Renal cortex interstitium (tissue), 11 donors: ENCODE results near the gene CFAP97D2. TPM values are rescaled to one million over a fixed set of nuclear protein-coding genes. Genes with fewer than 3 reads are reported as not detected.
"Not testable (repeated sequence)": the region's sequence is repeated elsewhere in the genome, so short reads cannot be mapped to it uniquely, and the experiment has no call there.

Source experiments
- DNase-seq, 11 donors: peaks; one replicate each; pipeline ENCODE4 v3.0.0-alpha.2; 2013; ENCODE audit warnings: low read depth in 9 of 11, low spot score in 4 of 11; ENCODE audit errors: extremely low read depth in 1 of 11
- polyA plus RNA-seq, 3 donors: library from polyadenylated mRNA; unstranded; fragments of 120-200 nt; gene quantifications; one replicate each; pipeline ENCODE4 v1.2.1, GENCODE V29; 2013; ENCODE audit not compliant: insufficient read length in 3 of 3

CFAP97D2 gene
- polyA plus RNA-seq, 3 donors, result not detected

DNA sequence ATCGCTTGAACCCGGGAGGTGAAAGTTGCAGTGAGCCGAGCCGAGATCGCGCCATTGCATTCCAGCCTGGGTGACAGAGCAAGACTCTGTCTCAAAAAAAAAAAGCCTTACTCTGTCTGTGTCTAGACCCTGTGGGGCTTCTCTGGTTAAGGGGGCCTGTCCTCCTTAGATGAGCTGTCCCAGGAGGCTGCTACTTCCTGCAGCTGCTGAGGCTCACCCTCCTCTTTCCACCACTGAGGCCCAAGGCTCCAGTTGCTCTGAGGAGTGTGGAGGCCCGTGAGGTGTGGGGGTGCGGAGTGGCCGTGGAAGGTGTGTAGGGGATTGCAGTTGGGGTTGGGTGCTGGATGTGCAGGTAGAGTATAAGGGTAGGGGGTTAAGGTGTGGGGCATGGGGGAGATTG, 24.6 kb upstream of the CFAP97D2 start:
- no peak for DNase-seq

DNA sequence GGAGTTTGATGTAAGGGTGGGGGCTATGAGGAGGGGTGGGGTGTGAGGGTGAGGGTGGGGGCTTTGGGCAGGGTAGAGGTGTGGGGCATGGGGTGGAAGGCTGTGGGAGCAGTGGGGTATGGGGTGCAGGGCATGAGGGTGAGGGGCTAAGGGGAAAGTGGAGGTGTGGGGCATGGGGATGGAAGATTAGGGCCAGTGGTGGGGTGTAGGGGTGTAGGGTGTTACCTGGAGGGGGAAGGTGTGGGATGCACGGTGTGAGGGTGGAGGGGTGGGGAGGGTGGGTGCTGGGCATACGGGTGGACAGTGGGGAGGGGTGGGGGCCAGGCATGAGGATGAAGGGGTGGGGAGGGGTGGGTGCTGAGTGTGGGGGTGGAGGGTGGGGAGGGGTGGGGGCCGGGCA, 23.7 kb upstream of the CFAP97D2 start:
- DNase-seq, result no peak

DNA sequence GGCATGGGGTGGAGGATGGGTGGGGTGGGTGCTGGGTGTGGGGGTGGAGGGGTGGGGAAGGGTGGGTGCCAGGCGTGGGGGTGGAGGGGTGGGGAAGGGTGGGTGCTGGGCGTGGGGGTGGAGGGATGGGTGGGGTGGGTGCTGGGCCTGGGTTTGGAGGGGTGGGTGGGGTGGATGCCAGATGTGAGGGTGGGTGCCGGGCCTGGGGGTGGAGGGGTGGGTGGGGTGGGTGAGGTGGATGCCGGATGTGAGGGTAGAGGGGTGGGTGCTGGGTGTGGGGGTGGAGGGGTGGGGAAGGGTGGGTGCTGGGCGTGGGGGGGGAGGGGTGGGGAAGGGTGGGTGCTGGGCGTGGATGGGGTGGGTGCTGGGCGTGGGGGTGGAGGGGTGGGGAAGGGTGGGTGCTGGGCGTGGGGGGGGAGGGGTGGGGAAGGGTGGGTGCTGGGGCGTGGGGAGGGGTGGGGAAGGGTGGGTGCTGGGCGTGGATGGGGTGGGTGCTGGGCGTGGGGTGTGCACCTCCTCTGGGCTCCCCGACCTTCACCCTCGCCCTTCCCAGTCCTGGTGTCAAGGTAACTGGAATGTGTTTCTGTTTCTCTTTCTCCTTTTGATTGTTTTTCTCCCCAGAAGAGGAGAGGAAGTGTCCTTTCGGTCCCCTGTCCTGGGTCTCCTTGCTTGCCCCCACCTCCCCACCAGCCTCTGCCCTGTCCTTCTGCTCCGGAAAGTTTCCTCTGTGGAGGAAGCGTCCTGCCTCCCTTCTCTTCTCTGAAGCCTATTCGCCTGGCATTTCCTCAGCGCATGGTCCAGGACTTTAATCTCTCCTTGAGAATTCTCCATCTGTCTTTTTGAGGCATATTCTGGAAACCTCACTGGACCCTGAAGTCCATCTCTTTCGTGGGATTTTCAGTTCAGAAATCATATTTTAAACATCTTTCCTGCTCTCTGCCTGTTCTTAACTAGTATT, 22.9 kb upstream of the CFAP97D2 start:
- DNase-seq, result no peak

DNA sequence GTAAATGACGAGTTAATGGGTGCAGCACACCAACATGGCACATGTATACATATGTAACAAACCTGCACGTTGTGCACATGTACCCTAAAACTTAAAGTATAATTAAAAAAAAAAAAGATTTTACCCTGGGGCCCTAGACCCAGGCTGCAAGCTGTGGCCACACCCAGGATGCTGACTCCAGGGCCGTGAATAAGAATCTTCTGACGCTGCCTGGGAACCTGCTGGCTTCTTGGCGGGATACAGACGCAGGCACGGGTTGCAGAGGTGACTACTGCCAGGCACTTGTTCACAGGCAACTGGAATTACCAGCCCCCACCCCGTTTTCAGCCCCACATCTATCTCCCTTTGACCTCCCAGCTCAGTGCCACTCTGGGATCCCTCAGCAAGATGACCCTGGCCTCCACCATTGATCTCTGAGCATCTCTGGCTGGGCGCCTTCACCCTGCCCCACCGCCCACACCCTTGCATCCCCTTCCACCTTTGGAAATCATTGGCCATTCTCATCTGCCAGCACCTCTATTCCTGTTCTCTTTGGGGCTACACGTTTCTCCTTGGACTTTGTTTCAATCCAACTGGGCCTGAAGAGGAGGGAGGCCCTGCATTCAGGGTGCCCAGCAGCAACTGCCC, 21.1 kb upstream of the CFAP97D2 start:
- DNase-seq, result no peak

DNA sequence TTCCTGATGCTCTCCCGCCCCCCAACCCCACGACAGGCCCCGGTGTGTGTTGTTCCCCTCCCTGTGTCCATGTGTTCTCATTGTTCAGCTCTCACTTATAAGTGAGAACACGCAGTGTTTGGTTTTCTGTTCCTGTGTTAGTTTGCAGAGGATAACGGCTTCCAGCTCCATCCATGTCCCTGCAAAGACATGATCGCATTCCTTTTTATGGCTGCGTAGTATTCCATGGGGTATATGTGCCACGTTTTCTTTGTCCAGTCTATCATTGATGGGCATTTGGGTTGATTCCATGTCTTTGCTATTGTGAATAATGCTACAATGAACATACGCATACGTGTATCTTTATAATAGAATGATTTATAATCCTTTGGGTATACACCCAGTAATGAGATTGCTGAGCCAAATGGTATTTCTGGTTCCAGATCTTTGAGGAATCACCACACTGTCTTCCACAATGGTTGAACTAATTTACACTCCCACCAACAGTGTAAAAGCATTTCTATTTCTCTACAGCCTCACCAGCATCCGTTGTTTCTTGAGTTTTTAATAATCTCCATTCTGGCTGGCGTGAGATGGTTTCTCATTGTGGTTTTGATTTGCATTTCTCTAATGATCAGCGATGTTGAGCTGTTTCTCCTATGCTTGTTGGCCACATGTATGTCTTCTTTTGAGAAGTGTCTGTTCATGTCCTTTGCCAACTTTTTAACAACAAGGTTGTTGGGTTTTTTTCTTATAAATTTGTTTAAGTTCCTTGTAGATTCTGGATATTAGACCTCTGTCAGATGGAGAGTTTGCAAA, 20.0 kb upstream of the CFAP97D2 start:
- not testable (repeated sequence) for DNase-seq

DNA sequence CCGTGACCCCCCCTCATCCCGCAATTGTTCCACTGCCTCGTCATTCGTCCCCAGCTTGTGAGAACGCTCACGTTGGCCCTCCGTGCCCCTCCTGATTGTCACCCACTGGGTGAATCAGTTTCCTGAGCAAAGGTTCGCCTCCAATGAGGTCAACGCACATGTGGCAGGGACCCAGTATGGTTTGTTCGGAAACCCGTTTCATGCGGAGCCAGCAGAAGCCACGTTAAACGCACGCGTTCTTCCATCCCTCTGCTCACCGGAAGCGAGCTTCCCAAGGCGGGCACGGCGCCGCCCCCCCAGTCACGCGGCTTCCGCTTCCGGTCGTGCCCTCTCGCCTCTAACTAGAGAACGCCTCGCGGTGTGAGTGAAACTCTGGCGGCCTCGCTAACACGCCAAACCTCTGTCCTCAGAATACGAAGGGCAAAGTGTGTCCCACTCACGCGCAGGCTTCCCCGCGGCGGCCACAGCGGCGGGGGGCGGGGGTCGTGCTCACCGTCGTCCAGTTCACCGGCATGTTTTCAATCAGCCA, 18.0 kb upstream of the CFAP97D2 start:
- no peak for DNase-seq

DNA sequence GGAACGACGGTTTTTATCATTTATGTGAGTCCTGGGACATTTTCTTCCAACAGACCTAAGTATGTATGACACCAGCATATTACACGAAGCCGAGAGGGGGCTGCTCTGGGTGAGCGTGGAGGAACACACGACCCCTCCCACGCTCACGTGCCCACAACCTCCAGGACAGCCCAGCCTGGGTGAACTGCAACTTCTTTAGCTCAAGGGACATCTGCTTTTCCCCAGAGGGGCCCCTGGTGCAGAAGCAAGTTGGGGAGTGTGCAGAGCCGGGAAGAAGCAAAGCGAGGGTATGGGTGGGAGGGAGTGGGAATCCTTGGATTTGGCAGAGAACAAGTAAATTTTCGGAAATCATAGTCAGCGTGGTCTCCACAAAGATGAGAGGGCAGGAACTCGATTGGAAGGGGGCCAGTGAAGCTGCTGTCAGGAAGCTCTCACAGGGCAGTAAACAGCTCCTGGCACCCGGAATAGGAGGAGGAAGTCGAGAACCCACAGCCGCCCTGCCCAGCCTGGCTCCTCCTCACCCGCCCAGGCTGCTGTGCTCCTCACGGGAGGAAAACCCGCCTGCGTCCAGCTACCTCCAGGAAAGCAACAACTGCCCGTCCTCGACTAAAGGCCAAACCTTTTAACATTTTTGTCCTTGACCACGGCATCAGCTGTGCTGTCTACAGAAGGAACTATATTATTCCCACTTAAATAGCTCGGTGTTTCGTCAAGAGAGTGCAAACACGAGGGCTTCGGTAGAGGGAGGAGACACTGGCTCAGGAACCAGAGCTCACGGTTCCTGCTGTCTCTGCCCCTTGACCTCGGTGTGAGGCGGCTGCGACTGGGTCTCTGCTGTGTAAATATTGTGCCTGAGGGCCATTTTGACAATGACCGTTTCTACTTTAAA, 17.2 kb upstream of the CFAP97D2 start:
- DNase-seq, result no peak

DNA sequence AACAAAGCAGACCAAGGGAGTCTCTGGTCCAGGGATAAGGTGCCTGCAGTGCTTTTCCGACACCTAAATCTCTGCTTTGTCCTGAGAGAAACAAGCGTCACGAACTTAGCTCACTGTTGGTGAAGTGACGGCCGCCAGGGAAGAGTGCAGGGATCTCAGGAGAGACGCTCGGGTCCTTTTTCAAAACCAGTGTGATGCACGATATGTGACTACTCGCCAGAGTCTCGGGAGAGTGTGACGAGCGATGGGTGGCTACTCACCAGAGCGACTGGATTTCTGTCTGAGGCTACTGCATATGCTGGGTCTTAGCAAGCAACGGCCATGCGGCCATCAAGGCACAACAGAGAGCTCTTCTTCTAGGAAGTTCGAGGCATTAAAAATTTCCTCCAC, 16.5 kb upstream of the CFAP97D2 start:
- DNase-seq, result no peak

DNA sequence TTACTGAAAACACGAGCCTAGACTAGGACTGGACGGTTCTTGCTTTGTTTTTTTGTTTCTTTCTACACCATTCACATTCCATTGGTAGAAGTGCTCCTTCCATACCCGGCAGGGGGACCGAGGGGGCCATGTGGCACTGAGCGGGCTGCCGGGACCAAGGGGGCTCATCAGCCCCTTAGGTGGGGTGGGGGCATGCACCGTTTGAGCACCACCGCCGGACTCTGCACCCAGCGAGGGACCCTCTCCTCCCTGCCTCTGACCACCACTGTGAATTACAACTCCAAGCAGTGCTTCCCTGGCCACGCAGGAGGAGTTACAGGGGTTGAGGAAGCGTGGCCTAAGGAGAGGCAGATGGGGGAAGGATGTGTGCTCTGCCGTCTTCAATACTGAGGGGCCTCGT, 15.0 kb upstream of the CFAP97D2 start:
- DNase-seq, result no peak

DNA sequence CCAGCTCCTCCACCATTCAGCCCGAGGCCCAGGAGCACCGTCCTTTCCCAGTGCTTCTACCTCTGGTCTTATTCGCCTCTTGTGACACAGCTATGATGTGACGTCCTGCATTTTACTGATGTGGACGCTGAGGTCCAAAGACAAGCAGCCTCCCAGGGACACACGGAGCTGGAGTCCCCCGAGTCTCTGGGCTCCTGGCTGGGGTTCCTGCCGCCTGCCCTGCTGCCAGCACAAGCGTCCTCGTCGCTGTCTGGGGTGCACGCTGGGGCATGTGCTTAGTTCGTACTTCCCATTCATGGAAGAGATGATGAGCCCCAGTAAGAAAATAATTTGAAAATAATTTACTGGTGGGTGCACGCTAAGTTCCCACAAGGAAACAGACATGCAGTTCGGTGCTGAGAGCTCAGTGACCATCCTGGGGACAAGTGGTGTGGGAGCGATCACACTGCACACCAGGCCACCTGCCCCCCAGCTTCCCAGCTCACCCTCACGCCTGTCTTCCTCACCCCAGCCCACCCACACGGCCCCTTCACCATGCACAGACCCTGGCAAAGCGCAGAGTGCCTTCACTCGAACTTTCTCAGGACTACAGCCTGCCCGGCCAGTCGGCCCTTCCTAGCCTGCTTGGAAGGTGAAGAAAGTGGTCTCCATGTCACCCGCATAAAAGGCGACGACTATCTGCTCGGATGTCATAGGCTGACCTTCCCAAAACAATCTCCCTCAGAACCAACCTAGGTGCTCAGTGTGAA, 14.2 kb upstream of the CFAP97D2 start:
- DNase-seq, result no peak

DNA sequence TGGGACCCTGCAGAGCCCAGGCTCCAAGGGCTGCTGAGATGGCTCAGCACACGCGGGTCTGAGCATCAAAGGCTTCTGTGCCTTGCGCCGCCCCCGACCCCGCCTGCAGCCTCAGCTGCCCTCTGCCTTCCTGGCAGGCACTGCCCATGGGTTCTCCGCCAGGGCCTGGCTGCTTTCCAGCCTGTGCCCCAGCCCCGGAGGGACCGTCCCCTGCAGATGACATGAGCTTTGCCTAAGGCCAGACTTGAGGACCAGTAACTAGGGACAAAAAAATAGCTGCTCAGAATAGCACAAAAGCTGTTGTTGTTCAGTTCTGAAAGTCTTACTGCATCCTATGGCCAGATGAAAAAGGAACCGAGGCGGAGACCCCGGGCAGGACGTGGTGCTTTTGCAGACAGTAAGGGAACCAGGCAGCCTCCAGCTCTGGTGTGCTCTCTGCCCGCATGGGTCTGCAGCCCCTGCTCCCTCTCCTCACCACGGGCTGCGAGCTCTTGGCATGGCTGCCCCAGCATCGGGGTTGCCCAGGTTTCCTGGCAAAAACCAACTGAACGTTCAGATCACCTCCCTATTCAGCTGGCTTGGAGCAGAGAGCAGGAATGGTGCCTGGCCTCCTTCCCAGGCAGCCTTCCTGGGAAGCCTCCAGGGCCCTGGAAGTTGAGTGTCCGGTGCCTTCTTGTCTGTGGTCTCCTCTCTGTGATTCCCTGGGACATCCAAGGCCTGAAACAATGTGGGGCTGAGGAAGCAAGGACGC, 12.5 kb upstream of the CFAP97D2 start:
- DNase-seq, result no peak

DNA sequence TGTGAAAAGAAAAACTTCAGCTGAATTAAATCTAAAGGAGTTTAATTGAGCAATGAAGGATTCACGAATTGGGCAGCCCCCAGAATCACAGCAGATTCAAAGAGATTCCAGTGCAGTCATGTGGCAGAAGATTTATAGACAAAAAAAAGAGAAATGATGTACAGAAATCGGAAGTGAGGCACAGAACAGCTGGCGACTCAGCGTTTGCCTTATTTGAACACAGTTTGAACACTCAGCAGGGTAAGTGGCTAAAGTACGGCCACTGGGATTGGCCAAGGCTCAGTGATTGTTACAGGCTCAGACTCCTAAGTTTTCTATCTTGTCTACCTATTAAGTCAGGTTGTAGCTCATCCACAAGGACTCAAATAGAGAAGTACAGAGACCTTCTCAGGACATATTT, 11.6 kb upstream of the CFAP97D2 start:
- DNase-seq, result no peak

DNA sequence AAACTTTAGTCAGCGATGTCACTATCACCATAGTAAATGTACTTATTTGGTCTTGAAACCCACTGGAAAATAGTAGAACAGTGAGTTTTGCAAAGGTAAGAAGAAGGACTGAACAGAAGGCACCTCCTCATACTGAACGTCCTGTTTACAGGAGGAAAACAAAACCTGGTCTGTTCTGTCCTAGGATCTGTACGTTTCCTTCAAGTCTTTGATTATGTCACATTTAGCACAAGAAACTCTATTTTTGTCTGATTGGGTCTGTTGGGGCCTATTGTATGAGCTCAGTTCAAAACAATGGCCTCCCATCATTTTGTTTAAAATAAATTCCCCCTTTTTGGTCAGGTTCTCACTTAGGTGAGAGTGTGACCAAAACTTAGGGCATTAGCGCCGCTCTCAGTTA, 11.2 kb upstream of the CFAP97D2 start:
- DNase-seq, result no peak

DNA sequence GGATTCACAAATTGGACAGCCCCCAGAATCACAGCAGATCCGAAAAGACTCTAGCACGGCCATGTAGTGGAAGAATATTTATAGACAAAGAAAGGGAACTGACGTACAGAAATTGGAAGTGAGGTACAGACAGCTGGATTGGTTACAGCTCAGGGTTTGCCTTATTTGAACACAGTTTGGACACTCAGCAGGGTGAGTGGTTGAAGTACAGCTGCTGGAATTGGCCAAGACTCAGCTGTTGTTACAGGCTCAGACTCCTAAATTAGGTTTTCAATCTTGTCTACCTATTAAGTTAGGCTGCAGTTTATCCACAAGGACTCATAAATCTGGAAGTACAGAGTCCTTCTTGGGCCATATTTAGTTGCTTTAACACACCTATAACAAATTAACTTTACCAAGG, 5.8 kb upstream of the CFAP97D2 start:
- no peak for DNase-seq

DNA sequence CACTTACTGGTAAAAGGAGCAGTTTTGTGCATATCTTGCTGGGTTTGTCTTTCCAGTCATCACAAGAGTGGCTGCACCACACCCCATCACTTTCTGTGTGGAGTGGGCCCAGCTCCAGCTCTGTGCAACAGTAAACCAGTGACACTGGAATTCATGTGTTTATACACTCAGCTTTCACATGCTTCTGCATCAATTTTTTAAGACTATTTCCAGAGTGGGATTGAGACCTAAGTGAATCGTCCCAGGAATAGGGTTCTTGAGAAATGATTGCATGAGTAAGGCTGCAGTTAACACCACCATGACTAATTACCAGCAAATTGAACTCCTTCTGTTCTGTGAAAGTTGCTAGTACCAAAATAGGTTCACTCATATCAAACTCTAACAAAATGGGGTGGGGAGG, 5.3 kb upstream of the CFAP97D2 start:
- no peak for DNase-seq

DNA sequence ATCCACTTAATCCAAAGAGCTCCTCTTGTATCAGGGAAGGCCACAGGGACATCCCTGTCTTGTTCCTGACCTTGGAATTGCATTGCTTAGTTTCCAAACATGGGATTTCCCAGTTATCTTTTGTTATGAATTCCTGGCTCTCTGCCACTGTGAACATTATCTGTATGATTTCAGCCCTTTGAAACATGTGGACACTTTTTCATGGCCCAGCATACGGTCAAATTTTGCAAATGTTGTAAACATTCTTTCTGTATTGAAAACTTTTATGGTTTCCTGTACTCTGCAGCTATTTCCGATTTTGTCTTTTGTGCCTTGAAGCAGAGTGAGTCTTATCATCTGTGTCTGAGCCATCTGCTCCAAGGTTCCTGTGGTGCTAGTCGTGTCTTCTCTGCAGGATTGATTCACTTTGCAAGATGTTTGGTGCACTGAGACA, 4.5 kb upstream of the CFAP97D2 start:
- no peak for DNase-seq

DNA sequence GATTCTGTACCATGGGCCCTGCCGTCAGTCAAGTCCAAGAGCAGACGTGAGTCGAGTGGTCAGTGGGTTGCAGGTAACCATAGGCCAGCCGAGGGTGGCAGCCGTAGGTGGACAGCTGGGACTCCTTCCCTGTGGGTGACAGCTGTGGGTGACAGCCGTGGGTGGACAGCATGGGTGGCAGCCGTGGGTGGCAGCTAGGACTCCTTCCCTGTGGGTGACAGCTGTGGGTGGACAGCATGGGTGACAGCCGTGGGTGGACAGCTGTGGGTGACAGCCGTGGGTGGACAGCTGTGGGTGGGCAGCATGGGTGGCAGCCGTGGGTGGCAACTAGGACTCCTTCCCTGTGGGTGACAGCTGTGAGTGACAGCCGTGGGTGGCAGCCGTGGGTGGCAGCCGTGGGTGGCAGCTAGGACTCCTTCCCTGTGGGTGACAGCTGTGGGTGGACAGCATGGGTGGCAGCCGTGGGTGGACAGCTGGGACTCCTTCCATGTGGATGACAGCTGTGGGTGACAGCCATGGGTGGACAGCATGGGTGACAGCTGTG, 2.6 kb upstream of the CFAP97D2 start:
- not testable (repeated sequence) for DNase-seq
